Calu3 (cell line): Measurements from ENCODE around the gene CDC5L. TPM values are rescaled to one million over a fixed set of nuclear protein-coding genes. Genes with fewer than 3 reads are reported as not detected.

Experiments
- BruUV-seq: library from RNA; stranded (reverse); fragments of 400-500 nt; replicated peaks from 2 replicates; lab custom pipeline; 2021; lab: Mats Ljungman, UMichigan
- CTCF ChIA-PET: fragments of 300-600 bp; sonication (Branson Sonifier 250); formaldehyde crosslinking; loops from one replicate; lab custom pipeline; 2022; ENCODE audit warnings: antibody characterized with exemption; lab: Charles Lee
- DNase-seq: peaks from one replicate; pipeline ENCODE4 v3.0.0; 2022
- H3K27ac Mint-ChIP-seq: one replicate; pipeline ENCODE4 v1.8.0; 2022; ENCODE audit warnings: mixed read lengths; ENCODE audit not compliant: unreplicated experiment
- H3K27me3 Mint-ChIP-seq: one replicate; pipeline ENCODE4 v1.8.0; 2022; ENCODE audit warnings: mixed read lengths; ENCODE audit not compliant: unreplicated experiment
- H3K36me3 Mint-ChIP-seq: one replicate; pipeline ENCODE4 v1.8.0; 2022; ENCODE audit warnings: mild to moderate bottlenecking, moderate library complexity, mixed read lengths; ENCODE audit not compliant: insufficient read depth, unreplicated experiment
- H3K4me1 Mint-ChIP-seq: one replicate; pipeline ENCODE4 v1.8.0; 2022; ENCODE audit warnings: mild to moderate bottlenecking, low read depth, mixed read lengths; ENCODE audit not compliant: unreplicated experiment
- H3K4me3 Mint-ChIP-seq: one replicate; pipeline ENCODE4 v1.8.0; 2022; ENCODE audit warnings: mild to moderate bottlenecking, low read depth, moderate library complexity, mixed read lengths; ENCODE audit not compliant: unreplicated experiment
- H3K9me3 Mint-ChIP-seq: one replicate; pipeline ENCODE4 v1.8.0; 2022; ENCODE audit warnings: low read depth, mixed read lengths; ENCODE audit not compliant: unreplicated experiment
- intact Hi-C: fragments of 100-400 bp; cut with micrococcal nuclease; formaldehyde crosslinking; loops from one replicate; pipeline ENCODE4 v1.10.0; 2022; ENCODE audit not compliant: unreplicated experiment
- total RNA-seq: library from RNA; stranded (reverse); gene quantifications from 2 replicates; pipeline ENCODE4 v1.2.3, GENCODE V29; 2022
- TF ChIP-seq, protein P1 (sequence below): fragments of 200-600 bp; IDR thresholded peaks from one replicate; pipeline ENCODE4 v1.8.0; 2022; ENCODE audit warnings: antibody characterized with exemption; ENCODE audit not compliant: unreplicated experiment

Gene CDC5L
- total RNA-seq, 1 experiment from 2014 or later = 43.4 TPM

DNA sequence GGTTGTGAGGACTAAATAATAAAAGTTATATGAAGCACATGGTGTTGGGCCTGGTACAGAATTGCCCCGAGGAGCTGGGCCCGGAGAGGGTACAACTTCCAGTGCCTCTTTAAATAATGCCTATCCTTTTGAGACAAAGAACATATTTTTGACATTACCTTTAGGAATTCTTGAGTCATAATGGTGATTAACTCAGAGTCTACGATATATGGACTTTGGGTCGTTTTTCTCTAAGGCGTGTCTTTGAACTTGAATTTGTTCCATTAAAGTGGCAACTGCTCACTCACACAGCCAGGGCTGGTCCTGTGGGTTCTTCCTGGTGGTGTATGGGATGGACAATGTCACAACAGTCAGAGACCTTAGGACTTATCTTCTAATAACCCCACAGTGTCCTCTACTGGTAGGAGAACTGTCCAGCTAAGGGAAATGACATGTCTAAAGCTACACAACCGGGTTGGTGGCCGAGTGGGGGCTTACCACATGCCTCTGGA is 106.5 kb downstream of the CDC5L start:
- intact Hi-C loops = loop anchor here (2.0 kb wide), 1 partner anchor 19 kb away; no protein-coding TSS in a partner anchor
- H3K4me1 Mint-ChIP-seq = peaks cover 60% of the 10 kb centered on the region
- CTCF ChIA-PET = interaction anchor here (0.6 to 2.1 kb wide), 8 partner anchors 15 to 1946 kb away, joined by 3 to 38 read pairs (median 5); no protein-coding TSS in a partner anchor
- H3K36me3 Mint-ChIP-seq = peaks cover 5% of the 10 kb centered on the region
- H3K27ac Mint-ChIP-seq = peak overlapping the region; percentile 51
- no peak overlapping the region for H3K4me3 Mint-ChIP-seq
- no peaks in the 10 kb centered on the region for H3K27me3 Mint-ChIP-seq
- no TSS peak for BruUV-seq
- TF ChIP-seq, protein P1, sequence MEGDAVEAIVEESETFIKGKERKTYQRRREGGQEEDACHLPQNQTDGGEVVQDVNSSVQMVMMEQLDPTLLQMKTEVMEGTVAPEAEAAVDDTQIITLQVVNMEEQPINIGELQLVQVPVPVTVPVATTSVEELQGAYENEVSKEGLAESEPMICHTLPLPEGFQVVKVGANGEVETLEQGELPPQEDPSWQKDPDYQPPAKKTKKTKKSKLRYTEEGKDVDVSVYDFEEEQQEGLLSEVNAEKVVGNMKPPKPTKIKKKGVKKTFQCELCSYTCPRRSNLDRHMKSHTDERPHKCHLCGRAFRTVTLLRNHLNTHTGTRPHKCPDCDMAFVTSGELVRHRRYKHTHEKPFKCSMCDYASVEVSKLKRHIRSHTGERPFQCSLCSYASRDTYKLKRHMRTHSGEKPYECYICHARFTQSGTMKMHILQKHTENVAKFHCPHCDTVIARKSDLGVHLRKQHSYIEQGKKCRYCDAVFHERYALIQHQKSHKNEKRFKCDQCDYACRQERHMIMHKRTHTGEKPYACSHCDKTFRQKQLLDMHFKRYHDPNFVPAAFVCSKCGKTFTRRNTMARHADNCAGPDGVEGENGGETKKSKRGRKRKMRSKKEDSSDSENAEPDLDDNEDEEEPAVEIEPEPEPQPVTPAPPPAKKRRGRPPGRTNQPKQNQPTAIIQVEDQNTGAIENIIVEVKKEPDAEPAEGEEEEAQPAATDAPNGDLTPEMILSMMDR = peak; percentile 38
- H3K9me3 Mint-ChIP-seq = no peaks in the 10 kb centered on the region
- peak; percentile 65 for DNase-seq

DNA sequence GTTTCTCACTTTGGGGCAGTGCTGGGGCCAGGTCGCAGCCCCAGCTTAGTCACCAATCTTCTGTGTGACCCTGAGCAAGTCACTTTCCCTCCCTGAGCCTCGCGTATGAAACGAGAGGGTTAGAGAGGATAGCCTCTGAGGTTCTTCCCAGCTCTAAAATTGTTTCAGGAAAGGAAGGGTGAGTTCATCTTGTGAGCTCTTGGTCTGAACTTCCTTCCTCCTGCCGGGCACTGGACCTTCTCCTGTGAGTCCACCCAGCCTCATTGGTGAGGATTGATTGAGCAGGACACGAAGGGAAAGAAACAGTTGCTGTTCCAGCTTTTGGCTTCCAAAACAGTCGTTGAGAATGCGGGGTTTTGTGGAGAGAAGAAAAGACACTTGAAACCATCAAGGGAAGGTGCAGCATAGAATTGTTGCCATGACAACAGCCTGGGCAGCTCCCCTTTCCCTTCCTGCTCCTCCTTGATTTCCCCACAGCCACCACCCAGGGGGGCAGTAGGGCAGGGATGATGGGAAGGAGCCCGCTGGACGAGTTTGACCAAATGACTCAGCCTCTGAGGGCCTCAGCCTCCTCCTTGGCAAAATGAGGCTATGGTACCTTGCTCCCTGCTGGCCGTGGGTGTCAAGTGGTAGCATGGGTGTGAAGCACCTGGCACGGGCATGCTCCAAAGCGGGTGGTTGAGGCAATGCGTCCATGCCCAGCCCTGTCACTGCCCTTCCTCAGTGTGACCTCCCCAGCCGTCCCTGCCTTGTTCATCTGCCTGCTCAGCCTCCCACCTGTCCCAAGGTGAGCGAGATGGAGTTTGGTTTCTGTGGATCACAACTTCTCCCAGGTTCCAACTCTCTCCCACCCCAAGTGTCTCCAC is 107.8 kb downstream of the CDC5L start:
- intact Hi-C loops = loop anchor here (2.0 kb wide), 1 partner anchor 20 kb away; no protein-coding TSS in a partner anchor
- H3K36me3 Mint-ChIP-seq = peaks cover under 1% of the 10 kb centered on the region
- peak overlapping the region; percentile 51 for H3K27ac Mint-ChIP-seq
- peak; percentile 55 for DNase-seq
- peaks cover 3% of the 10 kb centered on the region for H3K9me3 Mint-ChIP-seq
- no TSS peak for BruUV-seq
- TF ChIP-seq, protein P1 = no peak
- CTCF ChIA-PET = interaction anchor here (0.6 to 2.1 kb wide), 5 partner anchors 15 to 1170 kb away, joined by 3 to 38 read pairs (median 5); no protein-coding TSS in a partner anchor
- H3K4me1 Mint-ChIP-seq = peaks cover 48% of the 10 kb centered on the region
- H3K27me3 Mint-ChIP-seq = no peaks in the 10 kb centered on the region
- no peak overlapping the region for H3K4me3 Mint-ChIP-seq

DNA sequence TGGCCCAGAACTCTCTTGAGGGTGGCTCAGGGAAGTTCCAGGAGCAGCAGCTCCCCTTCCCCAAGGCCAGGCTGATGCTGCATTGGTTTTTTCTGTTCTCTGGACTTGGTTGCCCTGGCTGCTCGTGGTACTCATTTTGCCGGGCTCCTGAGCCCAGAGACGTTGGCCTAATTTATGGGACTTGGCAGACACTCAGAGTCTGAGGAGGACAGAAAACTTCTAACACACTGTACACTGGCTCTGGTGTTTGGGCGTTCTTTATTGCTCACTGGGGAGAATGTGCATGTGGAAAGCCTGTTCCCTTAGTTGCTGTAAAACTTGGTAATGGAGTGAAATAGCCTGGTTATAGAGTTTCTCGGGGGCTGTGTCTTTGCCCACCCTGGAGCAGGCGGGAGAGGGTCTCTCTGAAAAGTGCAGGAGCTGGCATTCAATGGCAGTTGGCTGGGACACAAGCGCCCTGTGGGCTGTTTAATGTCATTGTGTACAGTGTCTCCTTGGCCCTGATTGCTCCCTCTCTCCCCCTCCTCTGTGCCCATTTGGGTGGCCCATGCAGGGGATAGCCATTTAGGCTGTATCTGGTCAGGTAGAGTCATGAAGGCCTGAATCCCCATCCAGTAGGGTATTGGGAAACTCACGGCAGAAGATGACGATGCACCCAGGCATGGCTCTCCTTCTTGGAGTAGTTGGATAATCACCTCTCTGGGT is 109.3 kb downstream of the CDC5L start:
- H3K4me1 Mint-ChIP-seq = peaks cover 33% of the 10 kb centered on the region
- intact Hi-C loops = no loop called here
- H3K4me3 Mint-ChIP-seq = no peak overlapping the region
- CTCF ChIA-PET = no interaction called here
- DNase-seq = no peak
- peaks cover 8% of the 10 kb centered on the region for H3K27me3 Mint-ChIP-seq
- TF ChIP-seq, protein P1 = no peak
- H3K36me3 Mint-ChIP-seq = no peaks in the 10 kb centered on the region
- no peak overlapping the region for H3K27ac Mint-ChIP-seq
- no TSS peak for BruUV-seq
- peaks cover 4% of the 10 kb centered on the region for H3K9me3 Mint-ChIP-seq

DNA sequence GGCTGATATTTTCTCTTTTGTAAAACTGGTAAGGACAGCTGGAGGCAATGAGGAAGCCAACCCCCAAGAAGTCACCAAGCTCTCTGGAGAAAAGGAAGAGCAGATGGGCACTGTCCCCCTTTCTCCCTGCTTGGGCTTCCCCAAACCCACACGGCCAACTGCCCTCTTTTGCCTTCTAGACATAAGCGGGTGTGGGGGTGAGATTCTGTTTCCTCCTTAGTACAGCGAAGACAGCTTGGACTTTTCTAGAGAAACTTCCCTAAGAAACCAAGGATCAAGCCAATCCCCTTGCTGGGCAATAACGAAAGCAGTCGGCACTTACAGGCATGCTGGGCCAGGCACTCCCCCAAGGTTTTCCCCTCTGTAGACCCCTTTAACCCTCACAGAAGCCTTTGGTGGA is 110.3 kb downstream of the CDC5L start:
- no peak overlapping the region for H3K4me3 Mint-ChIP-seq
- peaks cover 23% of the 10 kb centered on the region for H3K4me1 Mint-ChIP-seq
- no peaks in the 10 kb centered on the region for H3K36me3 Mint-ChIP-seq
- intact Hi-C loops = no loop called here
- no peak overlapping the region for H3K27ac Mint-ChIP-seq
- CTCF ChIA-PET = interaction anchor here (0.8 to 1.4 kb wide), 2 partner anchors 22 to 136 kb away, joined by 3 to 5 read pairs; no protein-coding TSS in a partner anchor
- BruUV-seq = no TSS peak
- peaks cover 18% of the 10 kb centered on the region for H3K27me3 Mint-ChIP-seq
- TF ChIP-seq, protein P1 = no peak
- no peak for DNase-seq
- H3K9me3 Mint-ChIP-seq = peaks cover 4% of the 10 kb centered on the region
